ENCODE data around the gene TBATA.

The TBATA gene

GRCh38 chr10:70795613-70796012 lies 10.4 kb upstream of the TBATA start:
- Histone ChIP-seq H3K14ac (ENCODE audit: low read length) (no peak overlapping the region), H3K4ac (ENCODE audit: low read depth, low read length) (no peak overlapping the region), H3K4me2 (ENCODE audit: low read length) (no peak overlapping the region), H3K18ac (ENCODE audit: low read length) (no peak overlapping the region), H3K9ac (ENCODE audit: low read length) (no peak overlapping the region), H3K27me3 (ENCODE audit: insufficient read depth, low read length) (no peaks in the 10 kb centered on the region), H3K36me3 (ENCODE audit: control insufficient read depth in 1 of 2, insufficient read depth in 2 of 2, low read length in 2 of 2) (no peaks in the 10 kb centered on the region), H2AFZ (ENCODE audit: insufficient read depth, low read length, poor library complexity) (no peak overlapping the region), H2BK120ac (ENCODE audit: insufficient read depth, low read length, poor library complexity) (no peak overlapping the region), H2BK5ac (ENCODE audit: low read depth, low read length, poor library complexity) (no peak overlapping the region), H3K79me1 (ENCODE audit: low read length) (no peaks in the 10 kb centered on the region), H4K8ac (ENCODE audit: low read depth, low read length) (no peak overlapping the region), H4K12ac (ENCODE audit: low read depth, low read length) (no peak overlapping the region), H2BK12ac (ENCODE audit: low read length) (no peak overlapping the region), H2AK5ac (ENCODE audit: low read length) (no peak overlapping the region), H4K91ac (ENCODE audit: low read depth, low read length) (no peak overlapping the region), H3K4me3 (ENCODE audit: low read depth, low read length) (no peak overlapping the region), H3K23ac (ENCODE audit: low read length) (no peak overlapping the region), H3K79me2 (ENCODE audit: control insufficient read depth, insufficient read depth, low read length, poor library complexity) (no peaks in the 10 kb centered on the region), H3K4me1 (ENCODE audit: control insufficient read depth in 1 of 2, insufficient read depth in 2 of 2, low read length in 2 of 2) (no peaks in the 10 kb centered on the region), H3K27ac (ENCODE audit: low read depth, low read length) (no peak overlapping the region), H3K9me3 (ENCODE audit: insufficient read depth, low read depth, low read length) (no peaks in the 10 kb centered on the region)
- no CpG with 5 or more reads among the region's 1 CpG for WGBS (ENCODE audit: extremely low coverage, insufficient coverage, insufficient read length)
- DNase-seq: no peak

DNA sequence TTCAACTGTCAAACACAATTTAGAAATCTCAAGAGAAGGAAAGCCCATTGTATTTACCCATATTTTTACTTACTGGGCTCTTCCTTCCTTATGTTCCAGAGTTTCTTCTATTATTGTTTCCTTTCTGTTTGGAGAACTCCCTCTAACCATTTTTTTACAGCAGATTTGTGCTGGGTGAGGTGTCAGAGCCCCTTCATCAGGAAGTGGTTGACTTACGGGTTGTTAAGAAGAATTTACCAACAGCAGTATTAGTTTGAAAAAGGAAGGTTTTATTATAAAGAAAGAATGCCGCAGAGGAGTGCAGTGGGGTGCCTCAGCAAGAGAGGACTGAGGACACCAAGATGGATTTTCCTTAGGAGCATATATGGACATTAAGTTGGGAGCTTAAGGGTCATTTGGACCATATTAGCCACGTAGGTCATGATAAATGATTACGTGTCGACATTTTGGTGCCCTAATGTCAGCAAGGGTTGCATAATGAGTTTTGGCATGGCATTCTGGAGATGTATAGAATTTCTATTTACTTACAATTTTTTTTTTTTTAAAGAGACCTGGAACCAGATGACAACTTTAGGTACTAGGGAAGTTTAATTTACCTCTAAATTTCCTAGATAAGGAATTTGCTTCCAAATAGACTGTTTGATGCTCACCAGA lies 6.3 kb upstream of the TBATA start:
- no peaks in the 10 kb centered on the region for H3K4me1 ChIP-seq (ENCODE audit: control insufficient read depth in 1 of 2, insufficient read depth in 2 of 2, low read length in 2 of 2)
- H3K4me2 ChIP-seq (ENCODE audit: low read length): no peak overlapping the region
- no peak for DNase-seq
- H3K27ac ChIP-seq (ENCODE audit: low read depth, low read length): no peak overlapping the region
- no peak overlapping the region for H2BK120ac ChIP-seq (ENCODE audit: insufficient read depth, low read length, poor library complexity)
- no peak overlapping the region for H2AFZ ChIP-seq (ENCODE audit: insufficient read depth, low read length, poor library complexity)
- H3K27me3 ChIP-seq (ENCODE audit: insufficient read depth, low read length): no peaks in the 10 kb centered on the region
- no peaks in the 10 kb centered on the region for H3K79me1 ChIP-seq (ENCODE audit: low read length)
- no peak overlapping the region for H3K9ac ChIP-seq (ENCODE audit: low read length)
- no peak overlapping the region for H2AK5ac ChIP-seq (ENCODE audit: low read length)
- H3K18ac ChIP-seq (ENCODE audit: low read length): no peak overlapping the region
- no peak overlapping the region for H3K23ac ChIP-seq (ENCODE audit: low read length)
- no peak overlapping the region for H3K4me3 ChIP-seq (ENCODE audit: low read depth, low read length)
- 100% methylated on average over 1 of the region's 5 CpGs for WGBS (ENCODE audit: extremely low coverage, insufficient coverage, insufficient read length)
- no peaks in the 10 kb centered on the region for H3K9me3 ChIP-seq (ENCODE audit: insufficient read depth, low read depth, low read length)
- no peak overlapping the region for H4K91ac ChIP-seq (ENCODE audit: low read depth, low read length)
- no peak overlapping the region for H4K12ac ChIP-seq (ENCODE audit: low read depth, low read length)
- H3K79me2 ChIP-seq (ENCODE audit: control insufficient read depth, insufficient read depth, low read length, poor library complexity): no peaks in the 10 kb centered on the region
- no peak overlapping the region for H3K4ac ChIP-seq (ENCODE audit: low read depth, low read length)
- no peak overlapping the region for H4K8ac ChIP-seq (ENCODE audit: low read depth, low read length)
- no peak overlapping the region for H2BK5ac ChIP-seq (ENCODE audit: low read depth, low read length, poor library complexity)
- no peak overlapping the region for H3K14ac ChIP-seq (ENCODE audit: low read length)
- no peak overlapping the region for H2BK12ac ChIP-seq (ENCODE audit: low read length)
- H3K36me3 ChIP-seq (ENCODE audit: control insufficient read depth in 1 of 2, insufficient read depth in 2 of 2, low read length in 2 of 2): no peaks in the 10 kb centered on the region

- no peak overlapping the region for H3K9ac ChIP-seq (ENCODE audit: low read length)
- no peaks in the 10 kb centered on the region for H3K27me3 ChIP-seq (ENCODE audit: insufficient read depth, low read length)
- no peaks in the 10 kb centered on the region for H3K4me1 ChIP-seq (ENCODE audit: control insufficient read depth in 1 of 2, insufficient read depth in 2 of 2, low read length in 2 of 2)
- H2BK5ac ChIP-seq (ENCODE audit: low read depth, low read length, poor library complexity): no peak overlapping the region
- no peak overlapping the region for H3K23ac ChIP-seq (ENCODE audit: low read length)
- H3K79me2 ChIP-seq (ENCODE audit: control insufficient read depth, insufficient read depth, low read length, poor library complexity): no peaks in the 10 kb centered on the region
- H4K91ac ChIP-seq (ENCODE audit: low read depth, low read length): no peak overlapping the region
- H2BK12ac ChIP-seq (ENCODE audit: low read length): no peak overlapping the region
- H3K14ac ChIP-seq (ENCODE audit: low read length): no peak overlapping the region
- peaks cover 2% of the 10 kb centered on the region for H3K9me3 ChIP-seq (ENCODE audit: insufficient read depth, low read depth, low read length)
- H2AFZ ChIP-seq (ENCODE audit: insufficient read depth, low read length, poor library complexity): no peak overlapping the region
- no CpG with 5 or more reads among the region's 5 CpGs for WGBS (ENCODE audit: extremely low coverage, insufficient coverage, insufficient read length)
- no peak overlapping the region for H4K8ac ChIP-seq (ENCODE audit: low read depth, low read length)
- H3K27ac ChIP-seq (ENCODE audit: low read depth, low read length): no peak overlapping the region
- H2AK5ac ChIP-seq (ENCODE audit: low read length): no peak overlapping the region
- no peak overlapping the region for H3K4me2 ChIP-seq (ENCODE audit: low read length)
- no peak overlapping the region for H3K4me3 ChIP-seq (ENCODE audit: low read depth, low read length)
- H3K18ac ChIP-seq (ENCODE audit: low read length): no peak overlapping the region
- no peak overlapping the region for H2BK120ac ChIP-seq (ENCODE audit: insufficient read depth, low read length, poor library complexity)
- no peaks in the 10 kb centered on the region for H3K79me1 ChIP-seq (ENCODE audit: low read length)
- DNase-seq: no peak
- H3K36me3 ChIP-seq (ENCODE audit: control insufficient read depth in 1 of 2, insufficient read depth in 2 of 2, low read length in 2 of 2): no peaks in the 10 kb centered on the region
- H4K12ac ChIP-seq (ENCODE audit: low read depth, low read length): no peak overlapping the region
- H3K4ac ChIP-seq (ENCODE audit: low read depth, low read length): no peak overlapping the region
These were observed 1.7 kb upstream of the TBATA start for GRCh38 chr10:70786799-70787415.

DNA sequence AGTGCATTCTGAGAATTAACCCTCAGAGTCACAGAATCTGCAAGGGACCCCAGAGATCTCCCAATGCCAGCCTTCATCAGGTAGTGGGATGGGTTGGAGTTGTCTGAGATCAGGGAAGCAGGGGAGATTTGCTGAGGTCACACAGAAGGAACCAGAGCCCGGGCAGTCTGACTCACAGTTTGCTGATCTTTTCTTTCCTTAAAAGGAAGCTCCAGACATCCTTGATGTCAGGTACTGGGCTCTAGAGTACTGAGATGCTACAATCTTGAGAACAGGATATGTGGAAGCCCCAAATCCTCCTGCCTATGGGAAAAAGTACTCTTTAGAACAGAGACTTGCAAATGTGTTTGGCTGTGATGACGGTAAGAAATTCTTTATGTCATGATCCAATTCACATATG lies 706 bp downstream of the TBATA start:
- Histone ChIP-seq H2BK120ac (ENCODE audit: insufficient read depth, low read length, poor library complexity) (no peak overlapping the region), H3K79me2 (ENCODE audit: control insufficient read depth, insufficient read depth, low read length, poor library complexity) (no peaks in the 10 kb centered on the region), H3K9ac (ENCODE audit: low read length) (no peak overlapping the region), H3K27me3 (ENCODE audit: insufficient read depth, low read length) (no peaks in the 10 kb centered on the region), H4K12ac (ENCODE audit: low read depth, low read length) (no peak overlapping the region), H3K18ac (ENCODE audit: low read length) (no peak overlapping the region), H2AFZ (ENCODE audit: insufficient read depth, low read length, poor library complexity) (no peak overlapping the region), H3K4me3 (ENCODE audit: low read depth, low read length) (no peak overlapping the region), H3K4ac (ENCODE audit: low read depth, low read length) (no peak overlapping the region), H3K4me2 (ENCODE audit: low read length) (no peak overlapping the region), H3K4me1 (ENCODE audit: control insufficient read depth in 1 of 2, insufficient read depth in 2 of 2, low read length in 2 of 2) (no peaks in the 10 kb centered on the region), H4K8ac (ENCODE audit: low read depth, low read length) (no peak overlapping the region), H3K36me3 (ENCODE audit: control insufficient read depth in 1 of 2, insufficient read depth in 2 of 2, low read length in 2 of 2) (no peaks in the 10 kb centered on the region), H3K27ac (ENCODE audit: low read depth, low read length) (no peak overlapping the region), H4K91ac (ENCODE audit: low read depth, low read length) (no peak overlapping the region), H3K23ac (ENCODE audit: low read length) (no peak overlapping the region), H2AK5ac (ENCODE audit: low read length) (no peak overlapping the region), H2BK5ac (ENCODE audit: low read depth, low read length, poor library complexity) (no peak overlapping the region), H3K79me1 (ENCODE audit: low read length) (no peaks in the 10 kb centered on the region), H3K9me3 (ENCODE audit: insufficient read depth, low read depth, low read length) (peaks cover 2% of the 10 kb centered on the region), H2BK12ac (ENCODE audit: low read length) (no peak overlapping the region), H3K14ac (ENCODE audit: low read length) (no peak overlapping the region)
- DNase-seq: no peak
- WGBS (ENCODE audit: extremely low coverage, insufficient coverage, insufficient read length): no CpG with 5 or more reads among the region's 2 CpGs

Data from trophoblast cell (in vitro differentiated cells and primary cell).